OCI-LY7 (cell line): ENCODE data around the gene TSPAN9. TPM values are rescaled to one million over a fixed set of nuclear protein-coding genes. Genes with fewer than 3 reads are reported as not detected.

ENCODE experiments used
- BruUV-seq: library from RNA; stranded (reverse); fragments of 400-500 nt; replicated peaks from 2 replicates; lab custom pipeline; 2021; lab: Mats Ljungman, UMichigan
- CTCF ChIA-PET: fragments of 300-600 bp; sonication (Branson Sonifier 250); formaldehyde crosslinking; loops from one replicate; lab custom pipeline; 2022; ENCODE audit warnings: antibody characterized with exemption; ENCODE audit not compliant: unreplicated experiment; lab: Charles Lee
- POLR2A ChIA-PET: fragments of 300-600 bp; sonication (Branson Sonifier 250); formaldehyde crosslinking; loops from one replicate; lab custom pipeline; 2022; ENCODE audit warnings: antibody characterized with exemption; lab: Charles Lee
- DNase-seq: peaks from one replicate; pipeline ENCODE4 v3.0.0-alpha.2; 2015; ENCODE audit warnings: low spot score
- H2AFZ ChIP-seq: fragments of 200-600 bp; sonication (generic), shearing (Covaris generic); 2 replicates; pipeline ENCODE4 v1.6.1; 2014; ENCODE audit warnings: mild to moderate bottlenecking, antibody characterized with exemption, low read length, moderate library complexity
- H3K27ac ChIP-seq: fragments of 200-600 bp; sonication (generic); 2 replicates; pipeline ENCODE4 v1.5.1; 2014; ENCODE audit warnings: mixed run types, low read depth, mild to moderate bottlenecking, moderate library complexity, low read length, inconsistent platforms; ENCODE audit not compliant: poor library complexity, severe bottlenecking
- H3K36me3 ChIP-seq: fragments of 200-600 bp; sonication (generic); 2 replicates; pipeline ENCODE4 v1.6.1; 2014; ENCODE audit warnings: mild to moderate bottlenecking, antibody characterized with exemption, low read length, moderate library complexity, mixed read lengths; ENCODE audit not compliant: insufficient read depth
- H3K4me1 ChIP-seq: fragments of 200-600 bp; sonication (generic); 2 replicates; pipeline ENCODE4 v1.5.1; 2014; ENCODE audit warnings: mild to moderate bottlenecking, low read length; ENCODE audit not compliant: insufficient read depth, poor library complexity, severe bottlenecking
- H3K4me2 ChIP-seq: fragments of 200-600 bp; sonication (generic); 2 replicates; pipeline ENCODE4 v1.6.1; 2014; ENCODE audit warnings: mild to moderate bottlenecking, low read length
- H3K4me3 ChIP-seq: fragments of 200-600 bp; sonication (generic); 2 replicates; pipeline ENCODE4 v1.5.1; 2014; ENCODE audit warnings: mild to moderate bottlenecking, low read depth, low read length; ENCODE audit not compliant: poor library complexity, severe bottlenecking
- H3K79me2 ChIP-seq: fragments of 200-600 bp; sonication (generic); 2 replicates; pipeline ENCODE4 v1.6.1; 2016; ENCODE audit warnings: low read depth, mild to moderate bottlenecking, low read length, moderate library complexity, mixed read lengths; ENCODE audit not compliant: insufficient read depth
- H3K9me2 ChIP-seq: fragments of 200-600 bp; sonication (generic); 2 replicates; pipeline ENCODE4 v1.6.1; 2016; ENCODE audit warnings: mild to moderate bottlenecking, low read length, mixed read lengths; ENCODE audit not compliant: insufficient read depth
- H3K9me3 ChIP-seq: fragments of 200-600 bp; sonication (generic); 2 replicates; pipeline ENCODE4 v1.6.1; 2014; ENCODE audit warnings: mild to moderate bottlenecking, mixed run types, low read length, mixed read lengths
- H4K20me1 ChIP-seq: fragments of 200-600 bp; sonication (generic); 2 replicates; pipeline ENCODE4 v1.6.1; 2014; ENCODE audit warnings: mild to moderate bottlenecking, antibody characterized with exemption, low read length, moderate library complexity, mixed read lengths; ENCODE audit not compliant: insufficient read depth
- CTCF ChIP-seq: fragments of 200-600 bp; sonication (generic); conservative IDR thresholded peaks from 2 replicates; pipeline ENCODE4 v1.5.1; 2014; ENCODE audit warnings: mild to moderate bottlenecking, antibody characterized with exemption, low read length, moderate library complexity, mixed read lengths
- EZH2phosphoT487 ChIP-seq: fragments of 200-600 bp; sonication (generic); IDR thresholded peaks from 2 replicates; pipeline ENCODE4 v1.6.1; 2018; ENCODE audit warnings: low read depth, borderline replicate concordance, mild to moderate bottlenecking, mixed run types, antibody characterized with exemption, low read length, moderate library complexity, mixed read lengths
- intact Hi-C: fragments of 100-400 bp; cut with micrococcal nuclease; formaldehyde crosslinking; loops from one replicate; pipeline ENCODE4 v1.10.0; 2022; ENCODE audit not compliant: unreplicated experiment
- total RNA-seq, 2 experiments: library from RNA; depleted of rRNA in 1 of 2; stranded (reverse); fragments of >200 nt in 1 of 2; shearing (Covaris generic) in 1 of 2; gene quantifications; 2 replicates each; pipeline ENCODE4 v1.2.3, GENCODE V29; 2014 to 2022

The TSPAN9 gene
- total RNA-seq, 2 experiments from 2014 or later, result 0.50 to 0.74 TPM

GRCh38 chr12:3101309-3102024 is 24.3 kb downstream of the TSPAN9 start:
- Histone ChIP-seq H3K36me3 (no peaks in the 10 kb centered on the region), H3K4me2 (no peak overlapping the region), H2AFZ (no peak overlapping the region), H3K27ac (no peak overlapping the region), H4K20me1 (no peaks in the 10 kb centered on the region), H3K79me2 (no peaks in the 10 kb centered on the region), H3K9me2 (no peaks in the 10 kb centered on the region), H3K4me3 (no peak overlapping the region), H3K4me1 (no peaks in the 10 kb centered on the region), H3K9me3 (no peaks in the 10 kb centered on the region)
- TF ChIP-seq EZH2phosphoT487, result no peak
- ChIA-PET POLR2A (no interaction called here), CTCF (interaction anchor here (0.5 kb wide), 1 partner anchor 72 kb away, joined by 4 read pairs; no protein-coding TSS in a partner anchor)
- DNase-seq, result no peak
- intact Hi-C loops, result no loop called here
- BruUV-seq, result no TSS peak

GRCh38 chr12:3102771-3103410 is 25.7 kb downstream of the TSPAN9 start:
- Histone ChIP-seq H3K9me3 (no peaks in the 10 kb centered on the region), H3K27ac (no peak overlapping the region), H3K36me3 (no peaks in the 10 kb centered on the region), H3K4me2 (no peak overlapping the region), H3K79me2 (no peaks in the 10 kb centered on the region), H3K4me1 (no peaks in the 10 kb centered on the region), H3K4me3 (no peak overlapping the region), H4K20me1 (no peaks in the 10 kb centered on the region), H3K9me2 (no peaks in the 10 kb centered on the region), H2AFZ (no peak overlapping the region)
- no TSS peak for BruUV-seq
- POLR2A ChIA-PET, result no interaction called here
- intact Hi-C loops, result no loop called here
- CTCF ChIA-PET, result no interaction called here
- DNase-seq, result no peak
- no peak for TF ChIP-seq CTCF
- no peak for TF ChIP-seq EZH2phosphoT487

GRCh38 chr12:3103806-3104205 is 26.6 kb downstream of the TSPAN9 start:
- intact Hi-C loops, result no loop called here
- DNase-seq, result no peak
- H3K9me3 ChIP-seq, result no peaks in the 10 kb centered on the region
- H3K79me2 ChIP-seq, result no peaks in the 10 kb centered on the region
- no peaks in the 10 kb centered on the region for H3K4me1 ChIP-seq
- TF ChIP-seq EZH2phosphoT487 (no peak), CTCF (no peak)
- no peaks in the 10 kb centered on the region for H3K9me2 ChIP-seq
- H3K4me3 ChIP-seq, result no peak overlapping the region
- no peak overlapping the region for H2AFZ ChIP-seq
- BruUV-seq, result no TSS peak
- no peaks in the 10 kb centered on the region for H3K36me3 ChIP-seq
- no peak overlapping the region for H3K27ac ChIP-seq
- H4K20me1 ChIP-seq, result no peaks in the 10 kb centered on the region
- ChIA-PET CTCF (no interaction called here), POLR2A (no interaction called here)
- no peak overlapping the region for H3K4me2 ChIP-seq
